PC-3 (cell line): Measurements from ENCODE around the gene PMS2.

ENCODE experiments used
- EZH2 ChIP-seq: fragments of 300-600 bp; sonication (generic); IDR thresholded peaks from one replicate; pipeline ENCODE4 v1.6.1; 2017; ENCODE audit warnings: antibody characterized with exemption, mild to moderate bottlenecking, low read length; ENCODE audit not compliant: unreplicated experiment
- TF ChIP-seq, protein P1 (sequence below): fragments of 300-600 bp; sonication (generic); conservative IDR thresholded peaks from 2 replicates; pipeline ENCODE4 v1.5.1; 2017; ENCODE audit warnings: antibody characterized with exemption, low read depth, mild to moderate bottlenecking, low read length

DNA sequence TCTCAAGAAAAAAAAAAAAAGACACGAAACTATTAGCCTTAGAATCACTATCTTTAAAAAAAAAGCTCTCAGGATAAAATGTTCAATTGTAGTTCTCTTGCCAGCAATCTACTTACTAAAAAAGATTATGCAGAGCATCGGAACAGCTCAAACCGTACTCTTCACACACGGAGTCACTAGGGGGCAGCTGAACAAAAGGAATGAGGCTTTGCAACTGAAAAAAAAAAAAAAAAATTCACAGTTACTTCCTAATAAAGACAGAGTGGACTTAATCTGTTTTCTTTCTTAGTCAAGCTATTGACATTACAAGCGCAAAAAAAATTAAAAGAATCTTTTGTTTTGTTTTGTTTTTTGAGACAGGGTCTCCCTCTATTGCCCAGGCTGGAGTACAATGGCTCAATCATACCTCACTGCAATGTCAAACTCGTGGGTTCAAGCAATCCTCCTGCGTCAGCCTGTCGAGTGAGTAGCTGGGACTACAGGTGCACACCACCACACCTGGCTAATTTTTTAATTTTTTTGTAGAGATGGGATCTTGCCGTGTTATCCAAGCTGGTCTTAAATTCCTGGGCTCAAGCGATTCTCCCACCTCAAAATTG is 11.5 kb downstream of the PMS2 start:
- TF ChIP-seq, protein P1, sequence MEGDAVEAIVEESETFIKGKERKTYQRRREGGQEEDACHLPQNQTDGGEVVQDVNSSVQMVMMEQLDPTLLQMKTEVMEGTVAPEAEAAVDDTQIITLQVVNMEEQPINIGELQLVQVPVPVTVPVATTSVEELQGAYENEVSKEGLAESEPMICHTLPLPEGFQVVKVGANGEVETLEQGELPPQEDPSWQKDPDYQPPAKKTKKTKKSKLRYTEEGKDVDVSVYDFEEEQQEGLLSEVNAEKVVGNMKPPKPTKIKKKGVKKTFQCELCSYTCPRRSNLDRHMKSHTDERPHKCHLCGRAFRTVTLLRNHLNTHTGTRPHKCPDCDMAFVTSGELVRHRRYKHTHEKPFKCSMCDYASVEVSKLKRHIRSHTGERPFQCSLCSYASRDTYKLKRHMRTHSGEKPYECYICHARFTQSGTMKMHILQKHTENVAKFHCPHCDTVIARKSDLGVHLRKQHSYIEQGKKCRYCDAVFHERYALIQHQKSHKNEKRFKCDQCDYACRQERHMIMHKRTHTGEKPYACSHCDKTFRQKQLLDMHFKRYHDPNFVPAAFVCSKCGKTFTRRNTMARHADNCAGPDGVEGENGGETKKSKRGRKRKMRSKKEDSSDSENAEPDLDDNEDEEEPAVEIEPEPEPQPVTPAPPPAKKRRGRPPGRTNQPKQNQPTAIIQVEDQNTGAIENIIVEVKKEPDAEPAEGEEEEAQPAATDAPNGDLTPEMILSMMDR = peak; percentile 81
- no peak for TF ChIP-seq EZH2
